CD4-positive, alpha-beta T cell treated with Interleukin-6 at 100 ng/mL for 8 hours (primary cell): ENCODE results near the gene NARS2.

Experiments used
- DNase-seq: peaks from one replicate; pipeline ENCODE4 v3.0.0-alpha.2; 2020; ENCODE audit warnings: mixed read lengths, low spot score

Gene NARS2

DNA sequence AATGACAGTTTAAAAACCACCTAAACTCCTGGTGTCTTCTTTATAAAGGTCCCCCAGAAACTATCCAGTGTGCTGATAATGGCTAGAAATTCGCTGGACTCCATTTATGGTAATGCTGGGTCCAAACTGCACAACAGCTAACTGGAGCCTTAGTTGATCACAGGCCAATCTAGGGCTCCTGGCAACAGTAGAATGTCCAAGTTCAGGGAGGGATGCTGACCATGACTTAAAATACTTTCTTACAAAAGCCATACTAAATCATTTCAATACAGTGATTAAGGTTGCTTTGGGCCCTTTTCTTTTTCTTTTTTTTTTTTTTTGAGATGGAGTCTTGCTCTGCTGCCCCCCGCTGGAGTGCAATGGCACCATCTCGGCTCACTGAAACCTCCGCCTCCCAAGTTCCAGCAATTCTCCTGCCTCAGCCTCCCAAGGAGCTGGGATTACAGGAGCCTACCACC lies 142.6 kb downstream of the NARS2 start:
- DNase-seq, result no peak

DNA sequence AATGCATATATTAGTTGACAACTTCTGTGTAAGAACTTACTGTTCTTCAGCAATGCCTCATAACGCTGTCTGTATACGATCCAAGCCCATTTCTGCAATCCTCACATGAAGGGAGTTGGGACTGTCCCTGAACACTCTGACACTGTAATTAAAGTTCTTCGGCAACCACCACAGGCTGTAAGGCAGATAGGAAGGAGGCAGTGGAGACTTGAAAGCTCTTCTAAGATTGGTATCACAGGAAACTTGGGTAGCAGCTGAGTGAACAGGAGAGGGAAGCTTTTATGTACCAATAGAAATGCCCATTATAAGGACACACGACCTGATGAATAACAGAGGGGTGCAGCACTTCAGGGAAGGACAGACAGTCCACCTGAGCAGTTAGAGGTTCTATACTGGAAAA lies 145.0 kb downstream of the NARS2 start:
- no peak for DNase-seq

DNA sequence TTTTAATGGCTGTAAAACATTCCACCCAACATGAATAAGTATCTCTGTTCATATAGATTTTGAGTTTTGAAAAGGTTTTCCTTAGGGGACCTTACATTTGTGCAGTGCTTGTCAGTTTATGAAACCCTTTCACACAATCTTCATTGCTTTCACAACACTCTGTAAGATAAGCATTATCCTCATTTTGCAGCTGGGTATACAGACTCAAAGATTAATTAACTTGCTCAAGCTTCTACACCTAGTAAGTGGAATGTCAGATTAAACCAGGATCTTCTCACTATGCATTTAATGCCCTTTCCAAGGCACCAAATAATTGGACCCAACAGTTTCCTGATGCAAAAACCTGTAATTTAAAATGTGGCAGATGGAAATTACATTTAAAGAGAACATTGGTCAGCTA lies 145.5 kb downstream of the NARS2 start:
- DNase-seq, result no peak

DNA sequence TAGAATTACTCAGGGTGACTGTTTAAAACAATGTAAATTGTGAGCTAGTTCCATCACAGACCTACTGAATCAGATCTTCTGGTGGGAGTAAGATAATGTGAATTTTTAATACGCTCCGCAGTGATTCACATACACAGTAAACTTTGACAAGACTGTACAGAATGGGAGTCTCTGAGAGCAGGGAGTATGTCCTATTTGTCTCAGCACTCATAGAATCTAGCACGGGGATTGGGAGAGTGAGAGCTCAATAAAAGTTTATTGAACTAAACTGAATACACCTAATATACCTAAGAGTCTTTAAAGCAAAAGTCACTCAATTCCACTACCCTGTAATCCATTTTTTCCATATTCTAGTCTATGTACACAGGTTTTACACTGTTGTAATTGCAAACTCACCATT lies 145.9 kb downstream of the NARS2 start:
- DNase-seq, result no peak

DNA sequence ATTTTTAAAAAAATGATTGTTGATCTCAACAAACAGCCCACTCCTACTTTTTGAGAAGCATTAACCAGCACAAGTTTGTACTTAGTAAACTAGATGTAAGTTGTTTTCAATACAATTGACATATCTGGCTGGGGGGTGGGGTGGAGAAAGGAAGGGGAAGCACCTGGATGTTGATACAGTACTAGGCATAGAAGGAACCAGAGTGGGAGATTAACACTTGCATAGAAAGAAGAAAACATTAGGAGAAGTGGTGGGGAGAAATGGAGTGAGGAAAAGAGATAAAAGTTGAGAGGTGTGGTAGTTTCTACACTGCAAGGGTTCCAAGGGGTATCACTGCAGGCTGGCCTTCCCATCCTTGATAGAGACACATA lies 146.4 kb downstream of the NARS2 start:
- DNase-seq, result no peak

DNA sequence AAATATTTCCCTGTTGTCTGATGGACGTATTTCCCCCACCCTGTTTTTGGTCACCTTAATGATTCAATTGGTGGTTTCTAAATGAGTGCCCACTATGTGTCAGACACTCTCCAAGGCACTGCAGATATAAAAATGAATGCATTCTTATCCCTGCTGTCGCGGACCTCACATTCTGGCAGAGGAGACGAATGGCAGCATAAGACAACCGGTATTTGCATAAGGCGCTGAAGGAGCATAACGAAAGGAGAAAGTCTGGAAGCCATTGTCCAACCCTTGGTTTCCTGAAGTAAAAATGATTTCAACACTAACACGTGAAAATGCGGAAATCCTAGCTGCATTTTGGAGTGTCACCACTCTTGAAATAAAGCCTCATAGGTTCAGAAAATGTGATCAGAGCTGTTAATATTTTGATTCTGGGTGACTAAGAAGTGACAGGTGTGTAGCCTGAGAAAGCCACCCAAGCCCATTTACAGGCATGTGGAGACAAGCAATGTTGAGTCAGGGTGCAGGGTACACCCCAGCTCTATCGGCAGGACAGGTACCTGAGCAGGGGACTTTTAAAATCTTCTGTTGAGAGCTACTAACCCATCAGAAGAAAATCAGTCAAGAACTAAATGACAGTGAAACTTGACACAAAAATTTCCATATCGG lies 146.9 kb downstream of the NARS2 start:
- no peak for DNase-seq

DNA sequence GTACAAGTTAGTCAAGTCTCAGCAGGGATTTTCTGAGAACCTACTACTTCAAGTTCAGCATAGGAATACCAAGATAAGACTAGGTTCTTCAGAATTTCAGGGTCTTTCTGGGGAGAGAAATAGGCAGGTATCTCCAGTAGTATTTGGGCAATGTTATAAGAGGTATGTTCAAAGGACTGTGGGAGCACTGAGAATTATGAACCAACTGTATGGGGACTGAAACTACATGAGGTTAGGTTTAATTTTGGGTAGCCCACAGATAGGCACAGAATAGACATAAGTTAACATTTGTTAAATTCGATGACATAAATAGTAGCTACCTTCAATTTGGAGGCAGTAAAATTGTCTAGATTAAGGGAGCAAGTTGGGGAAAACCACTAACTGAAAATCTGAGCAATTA lies 147.8 kb downstream of the NARS2 start:
- DNase-seq, result no peak

DNA sequence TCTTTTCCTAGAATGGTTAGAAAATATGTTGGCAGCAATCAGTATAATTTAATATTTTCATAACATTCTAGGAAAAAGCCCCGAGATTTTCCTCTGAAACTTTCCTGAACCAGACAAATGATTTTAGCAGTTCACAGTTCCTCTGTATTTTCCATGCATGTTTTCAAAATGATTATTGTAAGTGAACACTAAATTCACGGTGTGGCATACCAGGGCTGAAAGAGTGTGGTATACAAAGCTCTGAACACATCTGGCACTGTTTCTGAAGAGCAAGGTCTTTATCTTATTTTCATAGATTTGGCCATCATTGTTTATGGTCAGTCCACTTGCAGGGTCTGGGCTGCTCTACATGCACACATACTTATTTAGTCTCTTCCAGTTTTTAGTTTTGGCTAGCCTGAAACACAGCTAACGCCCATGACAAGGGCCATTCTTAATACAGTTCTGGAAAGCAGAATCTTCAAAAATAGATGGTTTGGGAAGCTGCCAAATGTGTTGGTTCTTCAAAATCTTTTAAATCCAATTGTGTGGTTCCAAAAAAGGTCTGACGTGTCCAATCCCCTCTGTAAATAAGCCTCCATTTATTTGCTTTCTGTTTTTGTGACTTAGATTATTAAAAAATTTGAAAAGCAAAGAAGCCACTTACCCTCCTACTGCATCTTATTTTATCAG lies 149.1 kb downstream of the NARS2 start:
- no peak for DNase-seq

DNA sequence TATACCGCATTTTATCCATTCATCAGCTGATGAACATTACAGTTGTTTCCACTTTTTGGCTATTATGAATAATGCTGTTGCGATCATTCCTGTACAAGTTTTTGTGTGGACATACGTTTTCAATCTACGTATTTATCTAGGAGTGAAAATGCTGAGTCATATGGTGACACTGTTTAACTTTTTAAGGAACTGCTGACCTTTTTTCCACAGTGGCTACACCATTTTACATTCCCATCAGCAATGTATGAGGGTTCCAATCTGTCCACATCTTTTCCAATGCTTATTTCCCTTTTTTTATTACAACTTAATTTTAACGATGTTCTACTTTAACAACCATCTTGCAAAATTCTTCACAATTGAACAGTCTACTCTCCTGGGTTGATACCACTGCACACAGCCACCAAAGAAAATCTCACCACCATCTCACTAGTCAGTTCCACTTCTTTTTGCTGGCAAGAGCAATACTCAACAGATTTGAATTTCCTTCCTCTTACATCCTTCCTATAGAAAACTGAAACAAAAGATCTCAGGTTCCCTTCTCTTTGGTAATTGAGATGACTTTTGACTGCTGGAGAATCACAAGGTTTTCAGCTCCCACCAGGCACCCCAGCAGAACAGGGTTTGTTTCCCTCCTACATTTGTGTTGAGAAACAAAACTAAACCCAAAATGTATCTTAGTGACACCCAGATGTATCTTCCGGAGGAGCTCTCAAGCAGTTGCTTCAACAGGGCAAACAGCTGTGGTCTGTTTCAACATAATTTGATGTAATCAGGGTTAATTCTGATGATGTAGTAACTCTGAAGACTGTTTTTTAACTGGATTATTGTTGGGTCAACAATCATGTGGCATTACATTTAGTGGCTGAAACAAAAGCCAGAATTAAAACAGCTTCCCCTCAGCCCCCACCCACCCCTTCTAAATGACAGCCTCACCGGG lies 150.1 kb downstream of the NARS2 start:
- no peak for DNase-seq

DNA sequence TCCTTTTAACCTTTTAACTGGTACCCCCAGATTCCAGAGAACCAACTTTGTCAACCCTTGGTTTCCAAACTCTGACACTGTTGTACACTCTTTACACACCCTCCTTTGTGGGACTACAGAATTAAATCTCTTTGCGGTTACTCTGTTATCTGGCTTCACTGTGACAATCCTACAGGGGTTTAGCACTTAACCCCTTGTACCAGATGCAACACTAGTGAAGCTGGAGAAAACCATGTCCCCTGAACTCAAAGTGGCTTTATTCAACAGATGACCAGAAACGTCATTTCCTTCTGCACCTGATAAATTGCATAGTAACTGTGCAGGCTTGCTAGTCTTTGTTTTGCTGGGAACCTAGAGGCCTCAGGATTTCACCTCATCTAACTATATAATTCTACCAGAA lies 151.4 kb downstream of the NARS2 start:
- no peak for DNase-seq

DNA sequence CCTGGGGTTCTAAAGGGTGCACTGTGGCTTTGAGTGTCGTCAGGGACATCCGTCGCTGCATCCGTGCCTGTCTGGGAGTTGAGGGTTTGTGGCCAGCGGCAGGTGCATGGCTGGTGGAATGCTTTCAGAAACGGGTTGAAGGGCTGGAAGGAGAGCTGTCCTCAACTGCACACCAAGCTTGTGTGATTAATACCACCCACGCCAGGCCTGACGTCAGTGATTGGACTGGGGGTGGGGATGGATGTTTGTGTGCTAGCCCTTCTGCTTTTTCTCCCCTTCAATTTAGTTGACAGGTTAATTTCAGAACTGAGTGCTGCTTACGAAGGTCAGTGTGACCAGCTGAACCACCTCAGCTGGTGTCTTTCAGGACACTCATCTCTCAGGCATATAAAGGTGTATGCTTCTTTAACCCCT lies 153.9 kb downstream of the NARS2 start:
- DNase-seq, result no peak

DNA sequence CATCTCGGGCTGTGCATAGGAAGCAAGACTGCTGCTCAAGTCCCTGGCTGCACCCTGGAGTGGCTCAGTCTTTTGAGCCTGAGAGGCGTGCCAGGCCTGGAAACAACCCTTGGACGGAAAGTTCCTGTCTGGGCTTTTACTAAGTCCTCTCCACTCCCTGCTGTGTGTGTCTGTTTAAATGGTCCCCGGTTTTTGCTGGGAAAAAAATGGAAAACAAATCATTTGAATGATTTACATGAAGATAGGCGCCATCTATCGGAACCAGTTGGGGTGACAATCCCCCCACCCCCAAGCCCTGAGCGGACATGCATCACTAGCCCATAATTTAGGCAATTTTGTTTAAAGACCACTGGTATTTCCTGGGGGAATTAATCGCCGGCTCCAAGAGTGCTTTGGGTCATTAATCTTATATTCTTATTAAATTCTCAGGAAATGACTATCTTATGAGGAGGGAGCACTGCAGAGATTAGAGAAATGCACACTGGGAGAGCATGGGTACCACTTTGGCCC lies 154.4 kb downstream of the NARS2 start:
- peak; percentile 42 for DNase-seq

DNA sequence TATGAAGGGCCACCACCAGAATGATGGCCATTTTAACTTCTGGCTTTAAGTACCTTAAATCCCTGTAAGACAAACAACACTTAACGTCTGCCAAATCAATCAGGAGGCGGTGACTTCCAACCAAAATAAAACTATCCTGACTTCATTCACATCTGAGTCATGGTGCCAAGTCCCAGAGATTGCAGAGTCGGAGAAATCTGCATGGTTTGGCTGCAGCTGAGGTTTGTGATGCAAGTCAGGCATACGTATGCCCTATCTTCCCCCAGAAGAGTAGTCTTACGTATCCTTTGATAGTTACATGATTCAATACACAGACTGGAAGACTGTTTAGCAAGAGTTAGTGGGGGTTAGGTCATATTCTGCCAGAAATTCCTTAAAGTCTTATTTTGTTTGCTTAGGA lies 155.3 kb downstream of the NARS2 start:
- no peak for DNase-seq

DNA sequence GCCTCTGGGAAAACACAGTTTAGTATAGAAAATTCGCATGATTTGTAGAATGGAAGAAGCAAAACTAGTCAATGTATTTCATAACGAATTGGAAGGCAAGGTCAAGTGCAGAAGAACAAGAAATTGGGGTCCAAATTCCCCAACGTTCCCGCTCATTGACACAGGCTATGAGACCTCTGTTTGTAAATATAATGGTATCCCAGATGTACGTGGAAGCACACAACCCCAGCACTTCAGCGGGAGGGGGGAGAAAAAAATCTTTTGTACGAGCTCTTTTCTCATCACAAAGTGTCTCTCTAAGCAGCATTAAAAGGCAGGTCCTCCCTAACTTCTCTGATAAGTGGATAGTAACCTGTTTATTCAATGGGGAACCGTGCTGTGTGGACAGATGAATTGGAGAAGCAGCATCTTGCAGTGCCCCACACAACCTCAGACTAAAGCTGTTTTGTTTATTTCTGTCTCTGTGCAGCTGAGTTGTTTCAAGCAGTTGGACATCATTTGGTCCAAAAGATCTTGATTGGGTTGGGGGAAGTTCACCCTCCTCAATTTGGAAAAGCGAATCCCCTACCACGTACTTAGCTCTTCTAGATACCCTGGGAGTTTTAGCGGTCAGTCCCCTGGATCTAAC lies 156.0 kb downstream of the NARS2 start:
- DNase-seq, result no peak

DNA sequence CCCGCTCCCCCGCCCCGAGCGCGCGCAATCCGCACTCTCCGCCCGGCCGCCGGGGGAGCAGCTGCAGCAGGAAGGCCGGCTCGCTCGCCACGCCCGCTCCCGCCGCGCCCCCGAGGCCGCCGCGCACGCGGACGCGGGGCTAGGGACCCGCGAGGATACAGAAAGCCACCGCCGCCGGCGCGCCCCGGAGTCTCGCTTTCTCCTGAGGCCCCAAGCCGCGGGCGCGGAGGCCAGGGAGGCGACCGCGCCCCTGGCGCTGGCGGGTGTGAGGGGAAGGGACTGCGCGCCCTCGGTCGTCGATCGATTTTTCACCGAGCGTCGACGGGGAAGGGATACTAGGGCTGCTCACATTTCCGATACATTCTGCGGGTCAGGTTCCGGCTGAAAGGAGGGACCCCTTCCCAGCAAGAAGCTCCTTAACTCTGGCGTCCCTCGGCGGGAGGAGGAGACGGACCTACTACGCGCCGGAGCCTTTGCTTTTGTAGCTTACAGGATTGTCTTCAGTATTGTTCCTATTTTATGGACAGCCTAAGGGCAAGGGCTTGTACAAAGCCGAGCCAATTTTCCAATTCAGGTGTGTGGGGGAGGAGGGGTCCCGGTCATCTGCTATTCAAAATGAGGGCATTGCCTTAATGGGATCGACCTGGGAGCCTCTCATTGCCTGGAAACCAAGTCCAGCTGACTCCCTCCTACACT lies 156.6 kb downstream of the NARS2 start:
- peak; percentile 67 for DNase-seq

DNA sequence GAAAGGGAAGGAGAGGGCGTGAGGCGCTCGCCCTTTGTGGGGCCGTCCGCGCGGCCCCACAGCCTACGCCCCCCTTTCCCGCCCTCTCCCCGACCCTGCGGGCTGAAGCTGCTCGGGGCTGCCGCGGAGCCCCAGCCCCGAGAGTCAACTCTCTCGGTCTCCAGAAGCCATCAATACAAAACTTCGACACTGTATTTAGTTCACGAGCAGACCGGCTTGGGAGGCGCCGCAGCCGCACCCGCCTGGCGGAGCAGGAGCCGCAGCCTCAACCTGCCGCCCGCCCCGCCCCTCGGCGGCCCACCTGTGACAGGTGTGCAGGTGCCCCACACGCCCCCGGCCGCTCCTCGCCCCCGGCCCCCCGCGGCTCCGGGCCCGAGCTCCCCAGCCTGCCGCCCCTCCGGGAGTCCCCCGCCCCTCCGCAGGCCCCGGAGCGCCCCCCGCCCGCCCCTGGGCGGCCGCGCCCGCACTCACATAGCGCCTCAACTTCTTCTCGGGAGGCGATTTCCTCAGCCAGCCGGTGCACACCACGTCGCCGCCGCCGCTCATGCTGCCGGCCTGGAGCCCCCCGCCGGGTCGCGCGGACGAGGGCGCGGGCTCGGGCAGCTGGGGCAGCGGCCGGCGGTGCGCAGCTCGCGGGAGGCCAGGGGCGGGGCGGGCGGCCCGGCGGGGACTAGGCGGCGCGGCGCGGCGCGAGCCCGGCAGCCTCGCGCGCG lies 157.3 kb downstream of the NARS2 start, which contains the start of gene GAB2:
GAB2 (minus strand) TSS at position 646 of the 713 bp plus-strand sequence; CDS start at position 546, 100 bp downstream.
- peak; percentile 7 for DNase-seq

DNA sequence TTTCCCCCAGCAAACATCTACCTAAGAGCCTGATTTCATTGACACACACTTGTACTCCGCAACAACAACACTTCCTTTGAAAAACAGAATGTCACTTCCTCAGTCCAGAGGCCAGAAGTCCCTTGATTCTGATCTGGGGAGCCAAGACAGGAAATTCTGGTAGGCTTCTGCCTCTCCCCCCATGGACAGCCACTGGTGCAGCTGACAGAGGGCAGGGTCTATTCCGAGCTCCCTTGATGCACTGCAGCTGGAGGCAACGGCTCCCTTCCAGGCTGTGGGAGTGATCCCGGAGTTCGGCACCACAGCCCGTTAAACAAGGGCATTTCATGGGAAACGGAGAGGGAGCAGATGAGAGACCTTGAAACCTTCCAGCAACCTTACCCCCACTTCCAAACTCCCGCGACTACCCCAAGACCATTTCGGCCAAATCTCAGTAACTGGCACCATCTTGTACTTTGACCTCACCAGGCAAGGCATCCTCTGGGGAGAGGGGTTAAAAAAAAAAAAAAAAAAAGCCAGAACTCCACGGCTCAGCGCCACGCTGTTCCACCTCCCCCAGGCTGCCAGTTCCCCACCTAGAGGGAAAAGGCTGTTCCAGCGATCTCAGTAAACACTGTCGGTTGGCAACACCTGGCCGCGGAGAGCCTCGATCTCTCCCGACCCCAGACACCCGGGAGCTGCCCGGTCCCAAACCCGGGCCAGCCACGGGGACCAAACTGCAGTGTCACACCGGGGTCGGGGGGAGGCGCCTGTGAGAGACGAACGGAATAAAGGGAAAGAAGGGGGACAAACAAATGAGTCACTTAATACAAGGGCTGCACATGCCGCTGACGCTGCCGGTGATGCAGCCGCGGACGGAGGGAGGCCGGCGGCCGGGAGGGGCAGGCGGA lies 158.1 kb downstream of the NARS2 start:
- DNase-seq, result peak; percentile 63

DNA sequence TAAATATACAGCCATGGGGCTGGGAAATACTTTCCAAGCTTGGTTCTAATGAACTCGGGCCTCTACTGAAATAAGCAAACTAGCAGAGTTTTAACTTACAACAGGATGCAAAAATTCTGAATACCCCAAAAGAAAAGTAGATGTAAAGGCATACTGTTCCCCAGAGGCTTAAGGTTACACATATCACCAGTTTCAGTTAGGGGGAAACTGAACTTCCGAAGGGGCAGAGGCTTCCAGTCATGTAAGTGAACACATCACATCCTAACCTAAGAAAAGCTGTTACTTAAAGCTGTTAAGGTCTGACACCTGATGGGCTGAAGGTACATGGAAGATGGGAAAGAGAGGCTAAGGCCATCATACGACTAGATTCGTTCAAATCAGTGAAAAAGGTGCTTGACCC lies 159.3 kb downstream of the NARS2 start:
- DNase-seq, result no peak

DNA sequence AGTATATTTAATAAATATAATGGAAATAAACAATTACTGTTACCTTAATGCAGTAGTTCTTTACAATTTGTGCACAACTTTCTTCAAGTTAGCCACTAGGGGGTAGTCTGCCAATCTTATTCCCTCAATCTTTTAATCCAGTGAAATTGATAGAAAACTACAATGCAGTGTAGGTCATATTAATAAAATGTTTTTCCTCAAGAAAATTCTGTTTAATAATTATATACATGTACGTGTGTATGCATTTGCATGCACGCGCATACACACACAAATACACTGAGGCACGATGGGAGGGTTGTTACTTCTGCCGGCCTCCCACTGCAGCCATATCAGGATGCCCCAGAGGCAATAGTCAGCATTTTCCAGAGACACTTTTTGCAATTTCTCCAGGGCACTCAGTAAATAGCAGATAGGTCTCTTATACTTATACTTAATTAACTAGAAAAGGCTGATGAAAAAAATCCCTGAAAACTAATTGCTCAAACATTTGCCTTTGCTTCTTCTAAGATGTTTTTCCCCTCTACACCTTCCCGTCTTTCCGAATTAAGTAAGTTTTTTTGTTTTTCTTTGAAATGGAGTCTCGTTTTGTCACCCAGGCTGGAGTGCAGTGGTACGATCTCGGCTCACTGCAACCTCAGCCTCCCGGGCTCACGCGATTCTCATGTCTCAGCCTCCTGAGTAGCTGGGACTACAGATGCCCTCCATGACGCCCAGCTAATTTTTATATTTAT lies 160.2 kb downstream of the NARS2 start:
- DNase-seq, result no peak
